ENCODE data around the gene NHSL2. TPM values are rescaled to one million over a fixed set of nuclear protein-coding genes. Genes with fewer than 3 reads are reported as not detected.

The NHSL2 gene
- total RNA-seq, 2 donors from 2014 or later: 1.0 to 4.1 TPM

GRCh38 chrX:72113461-72113860 lies 202.8 kb downstream of the NHSL2 start:
- no peaks in the 10 kb centered on the region for H3K36me3 ChIP-seq
- H3K9me3 ChIP-seq: no peaks in the 10 kb centered on the region
- no peak overlapping the region for H3K4me3 ChIP-seq
- DNase-seq: no peak
- no peaks in the 10 kb centered on the region for H3K4me1 ChIP-seq
- no peak for TF ChIP-seq CTCF (IDR thresholded peaks at IDR 0.05)
- no peaks in the 10 kb centered on the region for H3K27me3 ChIP-seq
- no peak overlapping the region for H3K9ac ChIP-seq (ENCODE audit: low read depth in 2 of 2, low read length in 2 of 2)
- no peak overlapping the region for H3K27ac ChIP-seq
- intact Hi-C loops (cut with DNase I): no loop called here

DNA sequence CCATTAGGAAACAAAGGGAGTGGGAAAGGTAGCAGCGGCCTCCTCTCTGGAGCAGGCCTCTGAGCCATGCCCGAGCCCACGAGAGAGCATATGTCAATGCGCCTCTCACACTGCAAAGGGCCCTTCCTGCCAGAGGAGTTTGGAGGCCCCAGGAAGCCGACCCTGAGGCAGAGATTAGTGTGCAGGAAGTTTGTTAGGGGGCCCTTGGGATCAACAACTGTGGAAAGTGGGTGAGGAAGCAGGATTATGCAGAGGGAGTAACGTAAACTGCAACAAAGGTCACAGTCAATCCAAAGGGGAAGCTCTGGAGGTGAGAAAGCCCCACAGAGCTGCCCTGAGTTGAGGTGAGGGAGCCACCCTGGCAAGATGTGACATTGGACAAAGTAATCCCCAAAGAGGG lies 203.7 kb downstream of the NHSL2 start:
- no peak overlapping the region for H3K9ac ChIP-seq (ENCODE audit: low read depth in 2 of 2, low read length in 2 of 2)
- no peaks in the 10 kb centered on the region for H3K9me3 ChIP-seq
- no peaks in the 10 kb centered on the region for H3K27me3 ChIP-seq
- no peak for DNase-seq
- no peaks in the 10 kb centered on the region for H3K4me1 ChIP-seq
- no peak overlapping the region for H3K4me3 ChIP-seq
- H3K36me3 ChIP-seq: no peaks in the 10 kb centered on the region
- intact Hi-C loops (cut with DNase I): no loop called here
- no peak for TF ChIP-seq CTCF (IDR thresholded peaks at IDR 0.05)
- H3K27ac ChIP-seq: no peak overlapping the region

GRCh38 chrX:72114807-72115206 lies 204.2 kb downstream of the NHSL2 start:
- H3K27me3 ChIP-seq: no peaks in the 10 kb centered on the region
- TF ChIP-seq CTCF (IDR thresholded peaks at IDR 0.05): no peak

DNA sequence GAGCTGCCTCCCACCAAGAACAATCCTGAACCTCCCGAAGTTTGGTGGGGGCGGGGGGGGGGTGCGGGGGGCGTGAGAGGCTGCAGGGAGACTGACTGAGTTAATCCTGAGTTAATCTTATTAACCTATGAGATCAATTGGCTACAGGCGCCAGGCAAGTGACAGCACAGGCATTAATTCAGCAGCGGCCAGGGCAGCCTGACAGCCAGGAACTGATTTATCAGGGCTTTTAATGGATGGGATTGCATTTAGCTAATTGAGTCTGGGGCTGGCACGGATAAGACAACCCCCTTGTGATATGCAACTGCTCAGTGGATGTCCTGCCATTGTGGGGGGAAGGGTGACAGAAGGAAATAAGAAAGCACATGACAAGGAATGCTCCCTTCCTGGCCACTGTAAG lies 204.7 kb downstream of the NHSL2 start:
- no peaks in the 10 kb centered on the region for H3K27me3 ChIP-seq
- DNase-seq: no peak
- no peak overlapping the region for H3K9ac ChIP-seq (ENCODE audit: low read depth in 2 of 2, low read length in 2 of 2)
- no peaks in the 10 kb centered on the region for H3K36me3 ChIP-seq
- intact Hi-C loops (cut with DNase I): no loop called here
- TF ChIP-seq CTCF (IDR thresholded peaks at IDR 0.05): no peak
- H3K4me1 ChIP-seq: no peaks in the 10 kb centered on the region
- no peak overlapping the region for H3K27ac ChIP-seq
- no peaks in the 10 kb centered on the region for H3K9me3 ChIP-seq
- no peak overlapping the region for H3K4me3 ChIP-seq

More at GRCh38 chrX:72114807-72115206, 204.2 kb downstream of the NHSL2 start:
- H3K36me3 ChIP-seq: no peaks in the 10 kb centered on the region
- H3K9me3 ChIP-seq: no peaks in the 10 kb centered on the region
- no peak overlapping the region for H3K4me3 ChIP-seq
- intact Hi-C loops (cut with DNase I): no loop called here
- H3K9ac ChIP-seq (ENCODE audit: low read depth in 2 of 2, low read length in 2 of 2): no peak overlapping the region
- no peak for DNase-seq
- no peaks in the 10 kb centered on the region for H3K4me1 ChIP-seq
- H3K27ac ChIP-seq: no peak overlapping the region

GRCh38 chrX:72117636-72118210 lies 207.1 kb downstream of the NHSL2 start:
- TF ChIP-seq CTCF (IDR thresholded peaks at IDR 0.05): no peak
- no peaks in the 10 kb centered on the region for H3K36me3 ChIP-seq
- no peak for DNase-seq
- intact Hi-C loops (cut with DNase I): no loop called here
- H3K4me1 ChIP-seq: no peaks in the 10 kb centered on the region
- H3K9ac ChIP-seq (ENCODE audit: low read depth in 2 of 2, low read length in 2 of 2): no peak overlapping the region
- H3K27me3 ChIP-seq: no peaks in the 10 kb centered on the region
- no peaks in the 10 kb centered on the region for H3K9me3 ChIP-seq
- H3K27ac ChIP-seq: no peak overlapping the region
- no peak overlapping the region for H3K4me3 ChIP-seq
